Common myeloid progenitor, CD34-positive (primary cell): Measurements from ENCODE around the gene SLC9A8.
"Not testable (repeated sequence)": the region's sequence is repeated elsewhere in the genome, so short reads cannot be mapped to it uniquely, and the experiment has no call there.

Source experiments
- CTCF ChIA-PET: fragments of 350-600 bp; sonication (Branson Sonifier 250); formaldehyde crosslinking; loops from one replicate; lab custom pipeline; 2021; ENCODE audit warnings: antibody characterized with exemption; lab: Charles Lee
- POLR2A ChIA-PET: fragments of 350-600 bp; sonication (Branson Sonifier 250); formaldehyde crosslinking; loops from one replicate; lab custom pipeline; 2021; ENCODE audit warnings: antibody characterized with exemption; lab: Charles Lee
- DNase-seq, 3 donors: peaks; one replicate each; pipeline versions ENCODE4 v3.0.0 to v3.0.0-alpha.2; 2013
- H3K27ac ChIP-seq, 2 experiments: 1 replicate in 1 of 2; 2 replicates in 1 of 2; pipeline ENCODE4 v1.7.0; 2013; ENCODE audit warnings: inconsistent platforms in 2 of 2, low read length in 2 of 2, mild to moderate bottlenecking in 2 of 2, low read depth in 1 of 2, moderate library complexity in 1 of 2; ENCODE audit not compliant: severe bottlenecking in 2 of 2, insufficient read depth in 1 of 2, poor library complexity in 1 of 2
- H3K27me3 ChIP-seq, 5 experiments: replicated peaks in 2 of 5; 1 replicate in 3 of 5; 2 replicates in 2 of 5; pipeline versions ENCODE4 v1.6.1 to v1.7.0; 2013; ENCODE audit warnings: low read length in 4 of 5, mild to moderate bottlenecking in 2 of 5, moderate library complexity in 2 of 5, inconsistent platforms in 1 of 5; ENCODE audit not compliant: insufficient read depth in 5 of 5, control insufficient read depth in 4 of 5
- H3K36me3 ChIP-seq, 4 experiments: 1 replicate in 2 of 4; 2 replicates in 2 of 4; pipeline versions ENCODE4 v1.6.1 to v1.7.0; 2013; ENCODE audit warnings: low read length in 3 of 4, control low read depth in 1 of 4, mild to moderate bottlenecking in 1 of 4; ENCODE audit not compliant: control insufficient read depth in 4 of 4, insufficient read depth in 4 of 4
- H3K4me1 ChIP-seq, 4 experiments: 1 replicate in 3 of 4; 2 replicates in 1 of 4; pipeline versions ENCODE4 v1.6.1 to v1.7.1; 2013; ENCODE audit warnings: low read length in 3 of 4, mild to moderate bottlenecking in 3 of 4, control low read depth in 1 of 4, inconsistent platforms in 1 of 4, moderate library complexity in 1 of 4; ENCODE audit not compliant: control insufficient read depth in 4 of 4, insufficient read depth in 4 of 4; ENCODE audit errors: control extremely low read depth in 1 of 4
- H3K4me3 ChIP-seq, 7 experiments: 1 replicate in 4 of 7; 2 replicates in 3 of 7; pipeline versions ENCODE4 v1.5.1 to v1.7.0; 2013; ENCODE audit warnings: mild to moderate bottlenecking in 7 of 7, low read length in 6 of 7, moderate library complexity in 6 of 7, inconsistent platforms in 2 of 7, low read depth in 2 of 7, control low read depth in 1 of 7; ENCODE audit not compliant: insufficient read depth in 4 of 7, control insufficient read depth in 1 of 7; ENCODE audit errors: extremely low read depth in 1 of 7
- H3K9me3 ChIP-seq, 5 experiments: 1 replicate in 4 of 5; 2 replicates in 1 of 5; pipeline versions ENCODE4 v1.6.1 to v1.7.1; 2013; ENCODE audit warnings: low read length in 4 of 5, mild to moderate bottlenecking in 2 of 5, inconsistent platforms in 1 of 5, low read depth in 1 of 5, moderate library complexity in 1 of 5; ENCODE audit not compliant: control insufficient read depth in 4 of 5, insufficient read depth in 2 of 5; ENCODE audit errors: control extremely low read depth in 1 of 5
- WGBS: methylation state at CpG from one replicate; pipeline ENCODE4 v1.1.5; 2013; ENCODE audit not compliant: insufficient coverage; 5-methylcytosine and 5-hydroxymethylcytosine counted together

Gene SLC9A8

DNA sequence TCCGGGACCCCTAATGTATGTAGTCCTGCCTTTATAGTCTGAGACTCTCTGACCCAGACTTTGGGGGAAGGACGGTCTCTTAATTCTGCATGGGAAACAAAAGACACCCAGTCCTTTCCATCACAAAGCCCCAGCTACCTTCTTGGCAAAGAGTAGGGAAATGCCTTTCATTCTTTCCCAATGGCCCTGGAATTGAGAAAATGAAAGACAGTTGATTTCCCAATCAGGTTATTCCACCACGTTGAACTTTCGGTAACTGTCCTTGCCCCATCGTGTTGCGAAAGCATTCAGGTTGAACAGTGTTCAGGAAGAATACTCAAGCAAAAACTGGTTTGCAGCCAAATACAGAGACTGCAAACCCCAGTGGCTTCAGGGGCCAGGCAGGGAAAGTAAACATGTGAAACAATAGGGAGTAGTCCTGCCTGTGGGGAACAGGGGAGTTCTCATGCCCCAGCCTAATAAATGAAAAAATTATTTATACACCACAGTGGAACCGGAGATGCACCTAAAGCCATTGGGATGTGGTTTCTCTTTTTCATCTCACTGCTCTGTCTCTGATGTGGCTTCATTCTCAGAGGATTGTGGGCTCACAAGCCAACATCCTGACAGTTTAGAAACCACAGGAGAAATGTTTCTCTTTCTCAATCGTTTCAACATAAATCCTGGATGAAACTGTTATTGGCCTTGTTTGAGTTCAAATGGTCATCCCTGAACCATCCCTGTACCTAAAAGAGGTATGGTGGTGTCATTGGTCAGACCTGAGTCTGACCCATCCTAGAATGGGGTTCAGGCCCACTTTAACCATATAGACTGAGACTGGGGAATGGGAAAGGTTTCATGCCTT is 44.2 kb upstream of the SLC9A8 start:
- POLR2A ChIA-PET: no interaction called here
- Histone ChIP-seq H3K27me3 (peaks cover 0 to 10% (median 5%) of the 10 kb centered on the region in 5 experiments), H3K36me3 (no peaks in the 10 kb centered on the region), H3K27ac (no peak overlapping the region), H3K9me3 (no peaks in the 10 kb centered on the region), H3K4me1 (peaks cover 6 to 45% (median 13%) of the 10 kb centered on the region in 4 experiments), H3K4me3 (peak overlapping the region in 2 of 7 experiments; percentile 43 to 44)
- peak; percentile 25 to 82 (median 81) for DNase-seq
- CTCF ChIA-PET: no interaction called here
- WGBS: 26% methylated on average over 6 of the region's 8 CpGs

DNA sequence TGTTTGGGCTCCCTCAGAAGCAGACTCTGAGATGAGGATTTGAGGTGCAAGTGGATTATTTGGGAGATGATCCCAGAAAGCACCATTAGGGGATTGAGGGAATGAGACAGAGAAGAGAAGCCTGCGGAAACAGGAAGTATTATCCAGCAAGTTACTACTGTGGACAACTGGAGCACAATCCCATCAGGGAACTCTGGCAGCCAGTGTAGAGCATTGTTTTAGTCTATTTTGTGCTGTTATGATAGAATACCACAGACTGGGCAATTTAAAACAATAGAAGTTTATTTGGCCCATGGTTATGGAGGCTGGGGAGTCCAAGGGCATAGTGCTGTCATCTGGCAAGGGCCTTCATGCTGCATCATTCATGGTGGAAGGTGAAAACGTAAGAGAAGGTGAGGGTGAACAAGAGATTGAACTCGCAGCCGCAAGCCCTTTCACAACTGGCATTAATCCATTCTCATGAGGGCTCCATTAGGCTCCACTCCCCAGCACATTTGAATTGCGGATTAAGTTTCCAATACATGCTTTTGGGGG is 43.5 kb upstream of the SLC9A8 start:
- H3K36me3 ChIP-seq: no peaks in the 10 kb centered on the region
- H3K27me3 ChIP-seq: peaks cover 0 to 10% (median 5%) of the 10 kb centered on the region in 5 experiments
- H3K4me1 ChIP-seq: peaks cover 6 to 45% (median 13%) of the 10 kb centered on the region in 4 experiments
- H3K4me3 ChIP-seq: peak overlapping the region in 1 of 7 experiments; percentile 1
- DNase-seq: no peak
- ChIA-PET POLR2A (no interaction called here), CTCF (no interaction called here)
- H3K9me3 ChIP-seq: no peaks in the 10 kb centered on the region
- H3K27ac ChIP-seq: no peak overlapping the region
- WGBS: 100% methylated on average over 4 of the region's 5 CpGs

DNA sequence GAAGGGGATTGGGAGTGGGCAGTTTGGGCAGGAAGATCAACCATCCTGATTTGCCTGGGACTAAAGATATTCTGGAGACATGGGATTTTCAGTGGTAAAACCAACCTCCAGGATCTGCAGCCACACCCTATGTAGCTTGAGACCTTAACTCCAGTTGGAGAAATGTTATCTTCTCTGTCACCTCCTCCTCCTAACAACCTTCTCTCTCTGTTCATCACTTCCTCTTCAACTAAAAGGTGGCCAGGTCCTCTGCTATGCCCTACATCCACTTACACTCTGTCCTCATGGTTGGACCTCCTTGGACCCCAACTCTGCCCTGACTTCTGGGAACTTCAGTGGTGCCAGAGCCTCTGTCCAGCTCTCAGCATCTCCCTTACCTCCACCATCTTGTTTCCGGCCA is 42.0 kb upstream of the SLC9A8 start:
- H3K4me3 ChIP-seq: no peak overlapping the region
- WGBS: no CpG with 5 or more reads among the region's 1 CpG
- POLR2A ChIA-PET: no interaction called here

DNA sequence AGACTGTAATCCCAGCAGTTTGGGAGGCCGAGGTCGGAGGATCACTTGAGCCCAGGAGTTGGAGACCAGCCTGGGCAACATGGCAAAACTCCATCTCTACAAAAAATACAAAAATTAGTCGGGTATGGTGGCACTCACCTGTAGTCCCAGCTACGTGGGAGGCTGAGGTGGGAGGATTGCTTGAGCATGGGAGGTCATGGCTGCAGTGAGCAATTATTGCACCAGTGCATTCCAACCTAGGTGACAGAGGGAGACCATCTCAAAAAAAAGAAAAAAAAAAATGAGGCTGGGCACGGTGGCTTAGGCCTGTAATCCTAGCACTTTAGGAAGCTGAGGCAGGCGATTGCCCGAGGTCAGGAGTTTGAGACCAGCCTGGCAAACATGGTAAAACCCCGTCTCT is 38.4 kb upstream of the SLC9A8 start:
- DNase-seq, H3K4me3 ChIP-seq, H3K9me3 ChIP-seq, CTCF ChIA-PET, POLR2A ChIA-PET, H3K36me3 ChIP-seq, H3K27ac ChIP-seq: not testable (repeated sequence)
- H3K27me3 ChIP-seq: peaks cover 0 to 10% (median 2%) of the 10 kb centered on the region in 5 experiments
- peaks cover 0 to 11% (median under 1%) of the 10 kb centered on the region in 4 experiments for H3K4me1 ChIP-seq
- 100% methylated on average over 7 of the region's 8 CpGs for WGBS

More for the DNA sequence above, 42.0 kb upstream of the SLC9A8 start:
- Histone ChIP-seq H3K27me3 (peaks cover 0 to 10% (median 5%) of the 10 kb centered on the region in 5 experiments), H3K9me3 (no peaks in the 10 kb centered on the region), H3K27ac (no peak overlapping the region), H3K4me1 (peaks cover 6 to 36% (median 13%) of the 10 kb centered on the region in 4 experiments), H3K36me3 (no peaks in the 10 kb centered on the region)
- CTCF ChIA-PET: interaction anchor here (0.6 to 0.9 kb wide), 3 partner anchors 30 to 330 kb away, joined by 3 read pairs; no protein-coding TSS in a partner anchor
- no peak for DNase-seq

DNA sequence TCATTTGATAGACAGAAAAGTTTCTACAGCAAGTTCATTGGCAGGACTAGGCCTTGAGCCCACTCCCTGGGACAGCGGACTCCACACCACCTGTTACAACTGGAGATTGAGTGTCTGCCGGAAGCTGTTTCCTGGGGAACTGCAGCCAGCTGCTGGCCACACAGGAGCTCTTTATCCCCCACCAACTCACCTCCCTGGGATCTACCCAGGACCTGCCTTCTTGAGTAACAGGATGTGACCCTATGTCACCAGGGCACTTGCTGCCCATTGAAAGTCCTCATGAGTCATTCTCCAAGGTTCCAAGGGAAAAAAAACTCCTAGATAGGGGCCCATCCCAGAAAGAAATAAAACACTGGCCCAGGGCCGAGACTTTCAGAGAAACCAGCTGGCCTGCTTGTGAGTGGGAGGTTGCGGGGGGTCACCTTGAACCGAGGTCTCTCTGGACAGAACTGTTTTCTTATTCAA is 37.4 kb upstream of the SLC9A8 start:
- no peaks in the 10 kb centered on the region for H3K9me3 ChIP-seq
- no peaks in the 10 kb centered on the region for H3K36me3 ChIP-seq
- peaks cover 0 to 8% (median 2%) of the 10 kb centered on the region in 5 experiments for H3K27me3 ChIP-seq
- ChIA-PET POLR2A (interaction anchor here (1.0 kb wide), 1 partner anchor 24 kb away, joined by 3 read pairs; no protein-coding TSS in a partner anchor), CTCF (no interaction called here)
- WGBS: 100% methylated on average over 2 of the region's 5 CpGs
- H3K4me3 ChIP-seq: no peak overlapping the region
- no peak overlapping the region for H3K27ac ChIP-seq
- no peak for DNase-seq
- peaks cover 0 to 6% (median 0%) of the 10 kb centered on the region in 4 experiments for H3K4me1 ChIP-seq

DNA sequence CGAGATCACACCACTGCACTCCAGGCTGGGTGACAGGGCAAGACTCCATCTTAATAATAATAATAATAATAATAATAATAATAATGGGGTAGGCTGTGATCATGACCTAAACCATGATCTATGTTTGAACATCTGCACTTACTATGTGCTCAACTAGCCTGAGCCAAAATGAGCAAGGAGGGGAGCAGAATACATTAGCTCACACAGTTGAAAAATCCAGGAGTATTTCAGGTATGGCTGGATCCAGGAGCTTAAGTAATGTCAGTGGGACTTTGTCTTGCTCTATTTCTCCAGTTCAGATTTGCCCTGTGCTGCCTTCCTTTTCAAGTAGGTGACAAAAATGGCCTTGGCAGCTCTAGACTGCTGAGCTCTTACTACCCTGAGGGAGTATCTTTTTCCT is 32.7 kb upstream of the SLC9A8 start:
- Histone ChIP-seq H3K4me1 (peaks cover 0 to 6% (median 0%) of the 10 kb centered on the region in 4 experiments), H3K27me3 (no peaks in the 10 kb centered on the region), H3K9me3 (no peaks in the 10 kb centered on the region), H3K4me3 (no peak overlapping the region), H3K27ac (no peak overlapping the region), H3K36me3 (no peaks in the 10 kb centered on the region)
- CTCF ChIA-PET: no interaction called here
- no CpG with 5 or more reads among the region's 1 CpG for WGBS
- no peak for DNase-seq
- POLR2A ChIA-PET: no interaction called here

DNA sequence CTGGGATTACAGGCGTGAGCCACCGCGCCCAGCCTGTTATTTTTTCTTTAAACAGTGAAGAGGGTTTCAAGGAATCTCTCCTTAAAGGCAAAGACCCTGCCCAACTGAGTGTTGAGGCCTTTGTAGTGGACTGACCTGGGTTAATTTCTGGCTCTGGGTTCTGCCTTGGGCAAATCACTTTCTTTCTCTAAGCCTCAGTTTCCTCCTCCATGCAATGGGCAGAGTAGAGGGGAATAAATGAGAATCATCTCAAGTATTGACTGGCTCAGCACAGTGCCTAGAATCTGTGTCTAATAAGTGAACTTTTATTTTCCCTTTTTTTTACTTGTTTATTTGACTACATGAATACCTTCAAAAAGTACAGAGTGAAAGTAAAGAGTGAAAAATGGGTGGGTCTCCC is 31.0 kb upstream of the SLC9A8 start:
- Histone ChIP-seq H3K9me3 (no peaks in the 10 kb centered on the region), H3K4me1 (peaks cover 0 to 13% (median 5%) of the 10 kb centered on the region in 4 experiments), H3K27me3 (no peaks in the 10 kb centered on the region), H3K36me3 (no peaks in the 10 kb centered on the region), H3K27ac (no peak overlapping the region), H3K4me3 (no peak overlapping the region)
- DNase-seq: no peak
- POLR2A ChIA-PET: no interaction called here
- CTCF ChIA-PET: no interaction called here
- 94% methylated on average over 3 of the region's 3 CpGs for WGBS
